HepG2 (cell line): ENCODE measurements around the gene MFF. TPM values are rescaled to one million over a fixed set of nuclear protein-coding genes. Genes with fewer than 3 reads are reported as not detected.

Source experiments
- ATAC-seq: fragments of 200-7000 bp; cut with Tn5 transposase; 3 replicates; pipeline ENCODE4 v1.9.1; 2020; ENCODE audit warnings: mild to moderate bottlenecking, moderate library complexity
- BruUV-seq: library from RNA; stranded (reverse); fragments of 400-500 nt; replicated peaks from 2 replicates; lab custom pipeline; 2021; lab: Mats Ljungman, UMichigan
- CTCF ChIA-PET: fragments of 300-600 bp; formaldehyde crosslinking; extraction: SDS; loops from one replicate; lab custom pipeline; 2021; ENCODE audit warnings: low total read pairs, inconsistent platforms, low intra/inter-chr PET ratio; lab: Yijun Ruan, JAX
- POLR2A ChIA-PET: fragments of 350-600 bp; sonication (Branson Sonifier 250); formaldehyde crosslinking; loops from one replicate; lab custom pipeline; 2020; ENCODE audit warnings: antibody characterized with exemption, inconsistent platforms; lab: Yijun Ruan, JAX
- DNase-seq: peaks from one replicate; pipeline ENCODE4 v3.0.0-alpha.2; 2015; ENCODE audit warnings: low spot score
- FAIRE-seq: peaks from 3 replicates; lab custom pipeline; 2011; peaks lifted over from hg19 to GRCh38; lab: Jason Lieb, UNC
- H2AFZ ChIP-seq: one replicate; pipeline ENCODE4 v1.6.1; 2011; ENCODE audit warnings: low read length, inconsistent platforms
- H3K27ac ChIP-seq: fragments of 300-600 bp; 3 replicates; pipeline ENCODE4 v1.8.0; 2011; ENCODE audit warnings: mixed run types, mild to moderate bottlenecking, mixed read lengths, low read length, inconsistent platforms; ENCODE audit not compliant: insufficient read depth; ENCODE audit errors: extremely low read length
- H3K27me3 ChIP-seq, 2 experiments: fragments of 200-600 bp in 1 of 2; 2 replicates in 1 of 2; 3 replicates in 1 of 2; pipeline versions ENCODE4 v1.6.0 to v1.8.0; 2011; ENCODE audit warnings: low read length in 2 of 2, mild to moderate bottlenecking in 2 of 2, moderate library complexity in 2 of 2, inconsistent platforms in 1 of 2; ENCODE audit not compliant: insufficient read depth in 2 of 2, control insufficient read depth in 1 of 2
- H3K36me3 ChIP-seq, 2 experiments: fragments of 200-600 bp in 1 of 2; replicated peaks in 1 of 2; 2 replicates in 1 of 2; 3 replicates in 1 of 2; pipeline versions ENCODE4 v1.5.1 to v1.8.0; 2011; ENCODE audit warnings: low read length in 2 of 2, inconsistent platforms in 1 of 2; ENCODE audit not compliant: insufficient read depth in 2 of 2, control insufficient read depth in 1 of 2
- H3K4me1 ChIP-seq: 2 replicates; pipeline ENCODE4 v1.5.1; 2012; ENCODE audit warnings: low read length, inconsistent platforms; ENCODE audit not compliant: insufficient read depth
- H3K4me2 ChIP-seq: 2 replicates; pipeline ENCODE4 v1.6.0; 2011; ENCODE audit warnings: low read depth, low read length, inconsistent platforms
- H3K4me3 ChIP-seq, 3 experiments: fragments of 200-600 bp in 1 of 3; sonication (generic), shearing (Covaris generic) in 1 of 3; replicated peaks in 1 of 3; 2 replicates each; pipeline ENCODE4 v1.5.1; 2011 to 2016; ENCODE audit warnings: low read length in 3 of 3, inconsistent platforms in 2 of 3, low read depth in 2 of 3, mild to moderate bottlenecking in 2 of 3, control low read depth in 1 of 3, mixed read lengths in 1 of 3; ENCODE audit not compliant: insufficient read depth in 1 of 3
- H3K79me2 ChIP-seq: one replicate; pipeline ENCODE4 v1.6.1; 2011; ENCODE audit warnings: low read length, inconsistent platforms; ENCODE audit not compliant: insufficient read depth
- H3K9ac ChIP-seq: 2 replicates; pipeline ENCODE4 v1.6.0; 2011; ENCODE audit warnings: mild to moderate bottlenecking, low read depth, low read length, inconsistent platforms; ENCODE audit not compliant: insufficient read depth
- H3K9me3 ChIP-seq: 2 replicates; pipeline ENCODE4 v1.5.1; 2012; ENCODE audit warnings: mild to moderate bottlenecking, low read length
- H4K20me1 ChIP-seq: 2 replicates; pipeline ENCODE4 v1.6.0; 2011; ENCODE audit warnings: inconsistent platforms, mild to moderate bottlenecking, low read length, moderate library complexity; ENCODE audit not compliant: insufficient read depth
- BHLHE40 ChIP-seq: IDR thresholded peaks from 2 replicates; pipeline ENCODE4 v1.6.1; 2011; ENCODE audit warnings: low read length, improper control_type of control experiment
- IKZF4 ChIP-seq: sonication (generic); formaldehyde crosslinking; IDR thresholded peaks from 2 replicates; pipeline ENCODE4 v1.5.1; 2020; ENCODE audit warnings: borderline replicate concordance, mild to moderate bottlenecking, low read depth, missing genetic modification reagents; ENCODE audit errors: not compliant biosample characterization
- JUNB ChIP-seq: sonication (generic); formaldehyde crosslinking; IDR thresholded peaks from 2 replicates; pipeline ENCODE4 v1.8.0; 2022; ENCODE audit warnings: missing genetic modification reagents, mild to moderate bottlenecking, borderline replicate concordance
- MAFF ChIP-seq: IDR thresholded peaks from 2 replicates; pipeline ENCODE4 v1.6.1; 2011; ENCODE audit warnings: low read depth, low read length, improper control_type of control experiment
- MAFK ChIP-seq, 2 experiments: IDR thresholded peaks in 1 of 2; conservative IDR thresholded peaks in 1 of 2; 2 replicates each; pipeline ENCODE4 v1.6.1; 2011; ENCODE audit warnings: improper control_type of control experiment in 2 of 2, low read length in 2 of 2
- NFYC ChIP-seq: IDR thresholded peaks from 2 replicates; pipeline ENCODE4 v1.6.1; 2016; ENCODE audit warnings: missing genetic modification reagents, missing compliant biosample characterization
- PITX1 ChIP-seq: sonication (generic); formaldehyde crosslinking; IDR thresholded peaks from 2 replicates; pipeline ENCODE4 v1.5.1; 2020; ENCODE audit warnings: mild to moderate bottlenecking, missing genetic modification reagents
- POLR2AphosphoS2 ChIP-seq: IDR thresholded peaks from 2 replicates; pipeline ENCODE4 v1.6.1; 2011; ENCODE audit warnings: low read depth, low read length, improper control_type of control experiment
- RAD51 ChIP-seq: fragments of 450-650 bp; IDR thresholded peaks from 2 replicates; pipeline ENCODE4 v1.6.1; 2016; ENCODE audit warnings: borderline replicate concordance
- WIZ ChIP-seq: sonication (generic); formaldehyde crosslinking; IDR thresholded peaks from 2 replicates; pipeline ENCODE4 v1.5.1; 2020; ENCODE audit warnings: mild to moderate bottlenecking, missing genetic modification reagents
- ZNF232 ChIP-seq: sonication (generic); formaldehyde crosslinking; IDR thresholded peaks from 2 replicates; pipeline ENCODE4 v1.4.0; 2020; ENCODE audit warnings: missing genetic modification reagents, borderline replicate concordance
- ZNF260 ChIP-seq: sonication (generic); formaldehyde crosslinking; IDR thresholded peaks from 2 replicates; pipeline ENCODE4 v1.4.0; 2020; ENCODE audit warnings: missing genetic modification reagents, low read depth, mild to moderate bottlenecking, borderline replicate concordance
- ZNF350 ChIP-seq: sonication (generic); formaldehyde crosslinking; IDR thresholded peaks from 2 replicates; pipeline ENCODE4 v1.4.0; 2020; ENCODE audit warnings: mild to moderate bottlenecking, low read depth, missing genetic modification reagents, borderline replicate concordance
- ZNF512 ChIP-seq: sonication (generic); formaldehyde crosslinking; IDR thresholded peaks from 2 replicates; pipeline ENCODE4 v1.4.0; 2020; ENCODE audit warnings: mild to moderate bottlenecking, missing genetic modification reagents
- ZNF790 ChIP-seq: sonication (generic); formaldehyde crosslinking; IDR thresholded peaks from 2 replicates; pipeline ENCODE4 v1.8.0; 2022; ENCODE audit warnings: missing genetic modification reagents, mild to moderate bottlenecking, borderline replicate concordance
- WGBS: methylation state at CpG from one replicate; pipeline ENCODE4 v1.1.6; 2017; ENCODE audit warnings: low lambda C conversion rate; 5-methylcytosine and 5-hydroxymethylcytosine counted together
- in situ Hi-C: cut with HindIII; loops from 2 replicates; pipeline ENCODE4 v1.10.0; 2017; ENCODE audit warnings: low pct_unique_long_range_greater_than_20kb; ENCODE audit not compliant: extremely low pct_ligation_motif_present
- intact Hi-C: fragments of 100-400 bp; cut with micrococcal nuclease; formaldehyde crosslinking; loops from one replicate; pipeline ENCODE4 v1.10.0; 2022; ENCODE audit not compliant: unreplicated experiment
- polyA plus RNA-seq, 8 experiments: library from polyadenylated mRNA; depleted of rRNA in 3 of 8; stranded (reverse) in 7 of 8; unstranded in 1 of 8; fragments of >200 nt; fragmentation: Illumina TruSeq in 4 of 8; extraction: Trizol in 4 of 8; gene quantifications; 2 replicates each; pipeline versions ENCODE4 v1.2.1 to v1.2.3, GENCODE V29; 2011 to 2016; ENCODE audit warnings: low read depth in 4 of 8, missing spikeins in 1 of 8, mixed read lengths in 1 of 8; ENCODE audit not compliant: insufficient read depth in 1 of 8
- total RNA-seq, 5 experiments: library from RNA; depleted of rRNA; stranded (reverse); fragments of >200 nt; fragmentation: Illumina TruSeq; extraction: Trizol; gene quantifications; 2 replicates each; pipeline ENCODE4 v1.2.3, GENCODE V29; 2016; ENCODE audit warnings: low read depth in 1 of 5

MFF gene
- total and polyA plus RNA-seq, 2 of the 13 experiments (the other 11 are each of a cell fraction or from before 2014, with no cell fraction given) = 81.9 to 156 TPM

GRCh38 chr2:227292314-227292713 lies 32.7 kb upstream of the MFF start:
- no peak overlapping the region for H3K4me3 ChIP-seq
- no peak overlapping the region for H2AFZ ChIP-seq
- TF ChIP-seq NFYC (CRISPR knock-in tag) (no peak), ZNF790 (CRISPR knock-in tag) (no peak), WIZ (CRISPR knock-in tag) (no peak), PITX1 (CRISPR knock-in tag) (no peak), MAFK (conservative IDR thresholded peaks at IDR 0.05 in 1 of 2, IDR thresholded peaks at IDR 0.05 in 1 of 2; ENCODE audit: low read length in 2 of 2) (peak; percentile 75 to 84), ZNF232 (CRISPR knock-in tag) (no peak), BHLHE40 (no peak), ZNF512 (CRISPR knock-in tag) (no peak), RAD51 (no peak), POLR2AphosphoS2 (no peak), MAFF (peak; percentile 73), IKZF4 (CRISPR knock-in tag) (no peak), JUNB (CRISPR knock-in tag) (no peak), ZNF350 (CRISPR knock-in tag) (no peak), ZNF260 (CRISPR knock-in tag) (no peak)
- H4K20me1 ChIP-seq = no peaks in the 10 kb centered on the region
- DNase-seq = no peak
- H3K36me3 ChIP-seq = no peaks in the 10 kb centered on the region
- H3K79me2 ChIP-seq = no peaks in the 10 kb centered on the region
- H3K4me1 ChIP-seq = peaks cover 13% of the 10 kb centered on the region
- in situ Hi-C loops = no loop called here
- no peak overlapping the region for H3K27ac ChIP-seq
- ChIA-PET POLR2A (no interaction called here), CTCF (no interaction called here)
- no peak for ATAC-seq
- H3K9ac ChIP-seq = no peak overlapping the region
- WGBS = 71% methylated on average over 3 of the region's 3 CpGs
- BruUV-seq = no TSS peak
- no peaks in the 10 kb centered on the region for H3K27me3 ChIP-seq
- intact Hi-C loops = no loop called here
- no peak for FAIRE-seq
- H3K9me3 ChIP-seq = no peaks in the 10 kb centered on the region
- no peak overlapping the region for H3K4me2 ChIP-seq
